GM19193 (cell line): Measurements from ENCODE around the gene ZNF354C.

Experiments used
- POLR2A ChIP-seq: IDR thresholded peaks from 4 replicates; pipeline ENCODE4 v1.6.1; 2011; ENCODE audit not compliant: insufficient read depth, insufficient read length; ENCODE audit errors: extremely low read depth

ZNF354C gene

DNA sequence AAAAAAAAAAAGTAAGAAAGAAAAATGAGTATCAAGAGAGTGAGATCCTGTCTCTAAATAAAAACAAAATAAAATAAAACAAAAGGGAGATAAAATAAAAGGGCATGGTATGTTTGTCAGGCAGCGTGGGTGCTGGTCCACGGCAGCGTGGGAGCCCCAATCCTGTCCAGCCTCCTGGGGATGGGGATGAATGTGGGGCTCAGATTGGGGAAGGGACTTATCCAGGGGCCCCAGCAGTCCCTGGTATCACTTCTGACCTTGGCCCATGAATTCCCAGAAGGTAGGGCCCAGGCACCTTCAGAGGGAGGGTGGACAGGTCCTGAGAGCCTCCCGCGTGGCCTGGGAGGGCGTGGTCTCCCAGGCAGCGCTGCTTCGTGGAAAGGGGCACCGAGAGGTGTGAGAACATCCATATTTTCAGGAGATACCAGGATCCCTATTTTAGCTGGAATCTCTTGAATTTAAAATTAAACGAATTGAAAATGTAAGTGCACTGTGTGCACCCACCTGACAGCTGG is 71.2 kb downstream of the ZNF354C start:
- TF ChIP-seq POLR2A: no peak

DNA sequence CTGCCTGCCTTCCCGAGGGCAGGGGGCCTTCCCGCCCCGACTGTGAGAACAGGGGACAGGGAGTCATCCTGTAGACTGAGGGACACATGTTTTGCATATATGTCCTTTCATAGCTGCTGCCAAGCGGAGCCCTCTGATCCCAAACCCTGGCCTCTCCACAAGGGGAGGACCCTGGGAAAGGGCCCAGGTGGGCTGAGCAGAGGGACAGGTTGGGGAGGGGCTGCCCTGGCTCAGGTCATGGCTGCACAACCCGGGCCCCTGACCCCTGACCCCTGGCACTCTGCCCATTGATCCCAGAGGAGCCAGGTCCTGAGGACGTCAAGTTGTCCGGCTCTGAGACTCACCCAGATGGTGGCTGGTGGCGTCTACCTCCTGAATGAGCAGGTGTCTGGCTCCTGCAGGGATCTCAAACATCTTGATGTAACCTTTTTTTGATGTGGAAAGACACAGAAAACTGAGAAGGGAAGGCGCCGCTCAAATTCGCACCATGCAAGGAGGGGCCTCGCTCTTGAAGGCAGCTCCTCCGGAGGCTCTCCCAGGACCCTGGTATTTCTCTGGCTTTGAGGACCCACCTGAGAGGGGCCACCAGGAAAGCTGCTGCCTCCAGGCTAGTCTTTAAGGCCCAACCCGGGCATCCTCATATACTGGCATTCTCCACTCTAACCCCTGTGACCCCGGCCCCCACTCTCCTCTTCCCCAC is 71.9 kb downstream of the ZNF354C start:
- no peak for TF ChIP-seq POLR2A

DNA sequence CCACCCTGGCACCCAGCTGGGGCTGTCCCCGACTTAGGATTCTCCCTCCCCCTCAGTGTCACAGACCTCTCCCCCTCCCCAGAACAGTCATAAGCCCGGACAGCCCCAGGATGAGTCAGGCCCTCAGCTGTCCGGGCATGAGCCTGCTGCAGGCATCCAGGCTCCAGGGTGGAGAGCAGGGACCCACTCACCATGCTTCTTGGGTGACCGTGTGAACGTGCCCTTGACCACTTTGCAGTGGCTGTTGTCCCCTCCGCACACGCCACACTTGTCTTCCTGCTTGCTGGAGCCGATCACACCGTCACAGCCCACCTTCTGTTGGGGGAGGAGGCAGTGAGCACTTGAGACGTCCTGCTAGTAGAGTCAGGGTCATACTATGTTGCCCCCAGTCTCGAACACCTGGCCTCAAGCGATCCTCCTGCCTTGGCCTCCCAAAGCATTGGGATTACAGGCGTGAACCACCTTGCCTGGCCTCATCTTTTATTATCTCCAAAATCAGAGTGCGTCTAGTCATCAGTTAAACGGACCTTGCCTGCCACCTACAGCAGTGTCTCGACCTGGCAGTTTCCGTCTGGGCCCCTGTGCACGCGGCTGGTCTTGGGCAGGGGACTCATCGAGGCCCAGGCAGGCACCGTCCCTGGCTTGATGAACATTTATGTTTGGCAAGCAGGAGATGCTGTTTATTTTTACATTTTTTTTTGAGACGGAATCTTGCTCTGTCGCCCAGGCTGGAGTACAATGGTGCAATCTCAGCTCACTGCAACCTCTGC is 72.6 kb downstream of the ZNF354C start:
- no peak for TF ChIP-seq POLR2A
